OCI-LY1 (cell line): ENCODE results near the gene DNAJB12.

Experiments used
- H2AFZ ChIP-seq: fragments of 200-600 bp; sonication (generic), shearing (Covaris generic); 2 replicates; pipeline ENCODE4 v1.6.0; 2014; ENCODE audit warnings: antibody characterized with exemption, mild to moderate bottlenecking, low read length
- H3F3A ChIP-seq: fragments of 200-600 bp; sonication (generic), shearing (Covaris generic); 2 replicates; pipeline ENCODE4 v1.6.0; 2014; ENCODE audit warnings: mild to moderate bottlenecking, antibody characterized with exemption, low read length, moderate library complexity; ENCODE audit not compliant: insufficient read depth
- H3K27ac ChIP-seq: fragments of 200-600 bp; sonication (generic); 2 replicates; pipeline ENCODE4 v1.5.1; 2014; ENCODE audit warnings: low read length, mixed run types, mild to moderate bottlenecking, low read depth; ENCODE audit not compliant: poor library complexity, severe bottlenecking
- H3K27me3 ChIP-seq: fragments of 200-600 bp; sonication (generic); 2 replicates; pipeline ENCODE4 v1.6.0; 2014; ENCODE audit warnings: antibody characterized with exemption, mild to moderate bottlenecking, low read length, moderate library complexity; ENCODE audit not compliant: insufficient read depth
- H3K36me3 ChIP-seq: fragments of 200-600 bp; sonication (generic); 2 replicates; pipeline ENCODE4 v1.6.1; 2014; ENCODE audit warnings: mild to moderate bottlenecking, antibody characterized with exemption, low read length, moderate library complexity, mixed read lengths; ENCODE audit not compliant: insufficient read depth
- H3K4me1 ChIP-seq: fragments of 200-600 bp; sonication (generic); 2 replicates; pipeline ENCODE4 v1.5.1; 2014; ENCODE audit warnings: mild to moderate bottlenecking, low read length, moderate library complexity; ENCODE audit not compliant: insufficient read depth, severe bottlenecking
- H3K4me2 ChIP-seq: fragments of 200-600 bp; sonication (generic), shearing (Covaris generic); 2 replicates; pipeline ENCODE4 v1.6.1; 2014; ENCODE audit warnings: low read length
- H3K4me3 ChIP-seq: fragments of 200-600 bp; sonication (generic); 2 replicates; pipeline ENCODE4 v1.5.1; 2014; ENCODE audit warnings: low read length, low read depth, mild to moderate bottlenecking, mixed read lengths; ENCODE audit not compliant: poor library complexity, severe bottlenecking
- H3K79me2 ChIP-seq: fragments of 200-600 bp; shearing (Covaris generic); 2 replicates; pipeline ENCODE4 v1.6.1; 2016; ENCODE audit warnings: mixed run types, low read length, mixed read lengths; ENCODE audit not compliant: insufficient read depth
- H3K9ac ChIP-seq: fragments of 200-600 bp; sonication (generic), shearing (Covaris generic); 2 replicates; pipeline ENCODE4 v1.6.1; 2014; ENCODE audit warnings: mild to moderate bottlenecking, low read length, mixed read lengths
- H3K9me2 ChIP-seq: fragments of 200-600 bp; sonication (generic), shearing (Covaris generic); 2 replicates; pipeline ENCODE4 v1.6.1; 2014; ENCODE audit warnings: low read depth, mild to moderate bottlenecking, low read length, mixed read lengths
- H3K9me3 ChIP-seq: fragments of 200-600 bp; shearing (Covaris generic); 2 replicates; pipeline ENCODE4 v1.6.1; 2014; ENCODE audit warnings: low read length, mixed read lengths
- H4K20me1 ChIP-seq: fragments of 200-600 bp; sonication (generic), shearing (Covaris generic); 2 replicates; pipeline ENCODE4 v1.6.0; 2016; ENCODE audit warnings: mild to moderate bottlenecking, low read length; ENCODE audit not compliant: insufficient read depth
- EZH2 ChIP-seq: fragments of 200-600 bp; sonication (generic), shearing (Covaris generic); IDR thresholded peaks from 2 replicates; pipeline ENCODE4 v1.8.0; 2017; ENCODE audit warnings: borderline replicate concordance, mixed run types, mild to moderate bottlenecking, antibody characterized with exemption, low read length, moderate library complexity, mixed read lengths
- TF ChIP-seq, protein P1 (sequence below): fragments of 200-600 bp; sonication (generic), shearing (Covaris generic); IDR thresholded peaks from 2 replicates; pipeline ENCODE4 v1.5.1; 2017; ENCODE audit warnings: mild to moderate bottlenecking, antibody characterized with exemption, low read length, moderate library complexity, mixed read lengths

The DNAJB12 gene

DNA sequence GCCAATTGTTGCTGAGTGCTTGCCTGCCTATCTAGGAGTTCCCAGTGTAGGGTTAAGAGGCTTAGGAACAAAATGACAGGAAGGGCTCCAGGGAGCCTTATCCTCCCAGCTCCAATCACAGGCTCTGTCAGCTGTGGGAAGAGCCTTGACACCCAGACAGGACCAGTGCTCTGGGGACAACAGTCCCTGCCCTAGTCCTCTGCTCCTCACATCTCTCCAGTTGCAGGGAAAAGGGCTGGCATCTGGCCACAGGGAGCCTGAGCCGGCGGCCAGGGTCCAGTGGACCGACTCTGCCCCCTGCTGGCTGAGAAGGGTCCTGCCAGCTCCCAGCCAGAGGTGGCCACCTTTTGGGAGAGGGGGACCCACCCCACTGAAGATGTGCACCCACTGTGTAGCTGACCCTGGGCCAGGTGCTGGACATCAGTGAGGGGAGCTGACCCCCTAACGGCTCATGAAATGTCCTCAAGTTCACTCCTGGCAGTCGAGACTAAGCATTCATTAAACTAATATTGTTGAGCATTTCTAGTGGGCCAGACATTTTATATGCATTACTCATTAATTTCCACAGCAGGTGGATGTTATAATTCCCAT is 17.6 kb downstream of the DNAJB12 start:
- no peaks in the 10 kb centered on the region for H3K27me3 ChIP-seq
- no peak overlapping the region for H2AFZ ChIP-seq
- no peaks in the 10 kb centered on the region for H3K9me3 ChIP-seq
- no peaks in the 10 kb centered on the region for H4K20me1 ChIP-seq
- no peak overlapping the region for H3K9ac ChIP-seq
- 0 out of 2 replicates have a peak, but pooled peaks cover 4% of the 10 kb centered on the region for H3F3A ChIP-seq
- no peaks in the 10 kb centered on the region for H3K79me2 ChIP-seq
- no peak overlapping the region for H3K27ac ChIP-seq
- H3K4me3 ChIP-seq = no peak overlapping the region
- no peak overlapping the region for H3K4me2 ChIP-seq
- peaks cover 29% of the 10 kb centered on the region; the same call in 1 of the 2 replicates for H3K36me3 ChIP-seq
- peaks cover 39% of the 10 kb centered on the region for H3K4me1 ChIP-seq
- TF ChIP-seq, protein P1, sequence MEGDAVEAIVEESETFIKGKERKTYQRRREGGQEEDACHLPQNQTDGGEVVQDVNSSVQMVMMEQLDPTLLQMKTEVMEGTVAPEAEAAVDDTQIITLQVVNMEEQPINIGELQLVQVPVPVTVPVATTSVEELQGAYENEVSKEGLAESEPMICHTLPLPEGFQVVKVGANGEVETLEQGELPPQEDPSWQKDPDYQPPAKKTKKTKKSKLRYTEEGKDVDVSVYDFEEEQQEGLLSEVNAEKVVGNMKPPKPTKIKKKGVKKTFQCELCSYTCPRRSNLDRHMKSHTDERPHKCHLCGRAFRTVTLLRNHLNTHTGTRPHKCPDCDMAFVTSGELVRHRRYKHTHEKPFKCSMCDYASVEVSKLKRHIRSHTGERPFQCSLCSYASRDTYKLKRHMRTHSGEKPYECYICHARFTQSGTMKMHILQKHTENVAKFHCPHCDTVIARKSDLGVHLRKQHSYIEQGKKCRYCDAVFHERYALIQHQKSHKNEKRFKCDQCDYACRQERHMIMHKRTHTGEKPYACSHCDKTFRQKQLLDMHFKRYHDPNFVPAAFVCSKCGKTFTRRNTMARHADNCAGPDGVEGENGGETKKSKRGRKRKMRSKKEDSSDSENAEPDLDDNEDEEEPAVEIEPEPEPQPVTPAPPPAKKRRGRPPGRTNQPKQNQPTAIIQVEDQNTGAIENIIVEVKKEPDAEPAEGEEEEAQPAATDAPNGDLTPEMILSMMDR = peak; percentile 98
- no peak for TF ChIP-seq EZH2
- H3K9me2 ChIP-seq = no peaks in the 10 kb centered on the region

DNA sequence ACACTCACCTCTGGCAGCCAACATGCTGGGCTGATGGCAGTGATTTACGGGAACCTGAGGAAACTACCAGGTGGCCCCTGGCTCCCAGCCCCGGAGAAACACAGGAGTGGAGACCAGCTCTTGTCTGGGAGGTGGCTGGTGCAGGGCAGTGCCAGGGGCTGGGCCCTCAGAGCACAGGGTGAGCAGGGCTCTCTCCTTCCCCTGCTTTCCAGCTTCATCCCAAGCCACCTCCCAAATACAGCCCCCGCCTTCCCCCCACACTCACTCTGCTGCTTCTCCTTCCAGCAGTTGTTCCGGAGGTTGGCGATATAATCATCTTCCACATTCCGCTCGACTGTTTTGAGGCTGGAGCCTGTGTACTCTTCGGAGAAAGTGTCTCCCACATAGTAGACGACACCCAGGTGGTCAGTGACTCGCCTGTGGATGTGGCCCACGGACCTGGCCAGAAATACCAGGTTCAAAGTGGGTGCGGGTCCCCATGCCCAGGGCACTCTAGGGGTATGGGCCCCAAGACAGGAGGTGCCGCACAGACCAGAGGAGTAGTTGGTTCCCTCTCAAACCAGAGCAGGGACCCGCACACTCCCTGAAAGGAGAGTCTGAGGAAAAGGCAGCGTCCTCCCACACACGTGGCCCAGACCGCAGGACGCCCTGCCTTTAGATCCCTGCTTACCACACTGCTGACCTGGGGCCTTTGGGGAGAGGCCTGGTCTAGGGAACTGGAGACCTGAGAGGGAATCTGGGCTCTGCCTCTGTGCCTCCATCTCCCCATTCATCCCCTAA is 18.3 kb downstream of the DNAJB12 start:
- TF ChIP-seq EZH2 = no peak
- TF ChIP-seq, protein P1 = no peak
- Histone ChIP-seq H3K4me1 (peaks cover 45% of the 10 kb centered on the region), H2AFZ (no peak overlapping the region), H3K27me3 (no peaks in the 10 kb centered on the region), H3K9me3 (no peaks in the 10 kb centered on the region), H4K20me1 (no peaks in the 10 kb centered on the region), H3F3A (0 out of 2 replicates have a peak, but pooled peaks cover 4% of the 10 kb centered on the region), H3K9me2 (no peaks in the 10 kb centered on the region), H3K27ac (peak overlapping the region; percentile 99), H3K36me3 (peaks cover 29% of the 10 kb centered on the region; the same call in 1 of the 2 replicates), H3K4me3 (no peak overlapping the region), H3K9ac (no peak overlapping the region), H3K4me2 (no peak overlapping the region), H3K79me2 (no peaks in the 10 kb centered on the region)

DNA sequence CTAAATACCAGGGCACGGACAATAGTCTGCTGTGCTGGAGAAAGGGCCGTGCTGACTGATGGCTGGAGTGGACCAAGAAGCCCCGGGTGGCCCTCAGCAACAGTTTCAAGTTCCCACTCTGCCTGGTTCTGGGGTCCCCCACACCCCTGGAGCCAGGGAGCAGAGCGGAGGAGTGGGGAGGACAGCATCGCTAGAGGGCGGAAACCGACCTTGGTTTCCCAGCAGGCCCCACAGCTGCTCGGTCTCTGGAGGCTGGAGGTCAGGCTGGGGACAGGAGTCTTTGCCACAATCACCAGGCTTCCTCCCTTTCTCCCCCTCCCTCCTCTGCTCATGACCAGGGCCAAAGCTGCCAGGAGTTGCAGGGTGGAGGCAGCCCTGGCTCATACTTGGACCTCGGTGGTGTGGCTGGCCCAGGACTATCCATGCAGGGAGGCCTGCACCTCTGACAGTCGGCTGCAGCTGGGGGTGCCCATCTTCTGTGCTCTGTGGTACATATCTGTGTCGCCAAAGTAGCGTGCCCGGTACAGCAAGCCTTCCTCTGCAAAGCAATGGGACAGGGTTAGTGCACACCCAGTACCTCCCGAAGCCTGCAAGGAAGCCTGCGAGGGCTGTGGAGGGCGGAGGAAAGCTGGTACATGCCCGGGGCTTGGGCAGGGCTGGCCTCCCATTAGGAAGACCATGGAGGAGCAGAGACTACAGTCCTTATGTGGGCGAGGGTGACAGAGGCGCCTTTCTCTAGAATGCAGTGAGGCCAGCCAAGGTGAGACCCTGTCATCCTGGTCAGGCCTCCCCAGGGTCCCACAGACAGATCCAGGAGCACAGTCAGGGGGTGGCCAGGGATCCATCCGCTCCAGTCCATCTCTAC is 19.1 kb downstream of the DNAJB12 start:
- Histone ChIP-seq H3K9me3 (no peaks in the 10 kb centered on the region), H3K36me3 (peaks cover 26% of the 10 kb centered on the region; the same call in 1 of the 2 replicates), H3K4me3 (no peak overlapping the region), H3K9me2 (no peaks in the 10 kb centered on the region), H3K9ac (peak overlapping the region; percentile 28; the same call in 1 of the 2 replicates), H3K4me2 (peak overlapping the region; percentile 39; the same call in 1 of the 2 replicates), H3K27ac (peak overlapping the region; percentile 99), H2AFZ (no peak overlapping the region), H3K79me2 (no peaks in the 10 kb centered on the region), H3K4me1 (peaks cover 53% of the 10 kb centered on the region), H4K20me1 (no peaks in the 10 kb centered on the region), H3F3A (0 out of 2 replicates have a peak, but pooled peaks cover 4% of the 10 kb centered on the region), H3K27me3 (no peaks in the 10 kb centered on the region)
- TF ChIP-seq, protein P1 = peak; percentile 21; the same call in 1 of the 2 replicates
- TF ChIP-seq EZH2 = no peak
